GM18526 (cell line): ENCODE measurements around the gene HNRNPLL.

Experiments
- POLR2A ChIP-seq: IDR thresholded peaks from 3 replicates; pipeline ENCODE4 v1.6.1; 2011; ENCODE audit not compliant: insufficient read length; ENCODE audit errors: extremely low read depth

Gene HNRNPLL

DNA sequence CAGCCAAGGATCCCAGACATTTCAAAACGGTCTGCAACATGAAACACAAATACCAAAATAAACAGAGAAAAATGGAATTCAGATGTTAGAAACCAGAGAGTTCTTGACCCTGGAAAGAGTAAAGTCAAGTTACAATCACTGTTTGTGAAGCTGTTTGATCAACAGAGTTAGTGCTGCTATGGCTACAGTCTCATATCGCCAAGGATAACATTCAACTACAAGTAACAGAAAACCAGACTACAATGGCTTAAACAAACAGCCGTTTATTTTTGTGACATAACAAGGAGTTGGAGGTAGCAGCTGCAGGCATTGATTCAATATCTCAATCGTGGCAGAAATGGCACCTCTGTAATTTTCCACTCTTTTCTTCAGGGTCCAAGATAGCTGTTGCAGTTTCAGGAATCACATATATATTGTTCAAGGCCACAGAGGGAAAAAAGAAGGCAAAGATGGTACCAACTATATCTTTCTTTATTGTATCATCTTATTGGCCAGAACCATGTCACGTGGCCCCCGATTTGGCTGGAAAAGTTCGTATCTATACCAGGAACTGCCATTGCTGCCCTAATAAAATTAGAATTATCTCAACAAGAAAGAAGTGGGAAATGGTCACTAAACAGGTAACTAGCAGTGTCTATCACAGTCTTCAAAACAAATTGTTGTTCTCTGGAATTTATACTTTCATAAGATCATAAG is 17.7 kb upstream of the HNRNPLL start:
- TF ChIP-seq POLR2A, result no peak

DNA sequence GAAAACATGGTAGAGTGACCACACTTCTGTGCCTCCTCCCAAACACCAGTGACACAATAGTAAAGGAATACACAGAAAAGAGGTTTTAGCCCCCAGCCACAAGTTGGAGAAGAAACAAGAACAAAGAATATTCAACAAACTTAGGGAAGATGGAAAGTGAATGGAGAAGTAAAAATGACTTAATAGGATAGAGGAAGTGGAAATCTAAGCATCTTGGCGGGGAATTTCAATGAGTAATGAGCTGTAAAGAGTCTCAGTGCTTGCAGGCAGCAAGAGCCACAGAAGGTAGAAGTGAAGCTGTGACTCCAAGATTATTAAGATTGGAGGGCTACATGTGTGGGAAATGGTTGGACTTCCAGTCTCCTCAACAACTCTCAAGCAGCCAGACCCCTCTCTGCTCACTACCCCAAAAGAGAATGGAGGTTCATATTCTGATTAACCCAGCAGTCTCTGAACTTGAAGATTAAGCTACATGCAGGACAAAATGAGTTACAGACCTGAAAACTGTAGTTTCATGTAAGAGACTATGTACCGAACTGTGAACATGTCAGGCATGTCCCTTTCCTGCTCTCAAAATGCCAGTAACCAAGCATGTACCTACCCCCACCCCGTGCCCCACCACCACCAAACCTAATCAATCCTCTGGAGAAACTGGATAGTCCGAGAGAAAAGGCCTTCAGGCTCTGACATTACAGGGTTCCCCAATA is 16.9 kb upstream of the HNRNPLL start:
- TF ChIP-seq POLR2A, result no peak

DNA sequence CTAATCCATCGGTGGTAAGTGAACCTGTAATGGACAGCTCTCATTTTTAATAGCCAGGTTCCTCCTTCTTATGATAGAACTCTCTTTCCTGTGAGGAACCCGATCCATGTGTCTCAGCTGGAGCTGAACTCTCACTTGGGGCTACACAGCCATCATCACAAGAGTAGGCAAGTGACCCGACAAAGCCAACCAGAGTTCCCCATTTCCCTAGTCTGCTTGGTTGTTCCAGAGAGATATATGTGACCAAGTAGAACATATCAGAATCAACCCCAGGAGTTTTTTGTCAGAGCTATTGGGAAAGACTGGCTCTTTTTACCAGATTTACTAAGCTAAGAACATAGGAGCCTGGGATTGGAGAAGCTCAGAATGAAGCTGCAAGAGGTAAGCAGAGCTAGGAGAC is 14.6 kb upstream of the HNRNPLL start:
- no peak for TF ChIP-seq POLR2A

DNA sequence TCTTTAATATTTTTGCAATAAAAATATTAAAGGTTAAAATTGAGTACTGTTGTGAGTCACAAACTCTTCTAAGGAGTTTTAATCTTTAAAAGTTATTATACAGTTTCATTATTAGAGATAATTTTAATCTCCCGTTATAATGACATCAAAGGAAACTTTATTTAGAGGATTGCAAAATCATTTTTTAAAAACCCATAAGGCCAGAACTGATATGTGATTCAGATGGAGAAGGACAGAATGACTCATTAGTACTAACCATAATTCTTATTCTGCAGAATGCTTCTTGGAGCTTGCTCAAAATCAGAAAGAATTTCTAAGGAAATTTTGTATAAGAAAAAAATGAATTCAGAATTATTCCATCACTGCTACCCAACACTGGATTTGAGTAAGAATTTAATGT is 12.5 kb upstream of the HNRNPLL start:
- TF ChIP-seq POLR2A, result no peak

GRCh38 chr2:38613849-38614213 is 11.1 kb upstream of the HNRNPLL start:
- TF ChIP-seq POLR2A, result no peak

DNA sequence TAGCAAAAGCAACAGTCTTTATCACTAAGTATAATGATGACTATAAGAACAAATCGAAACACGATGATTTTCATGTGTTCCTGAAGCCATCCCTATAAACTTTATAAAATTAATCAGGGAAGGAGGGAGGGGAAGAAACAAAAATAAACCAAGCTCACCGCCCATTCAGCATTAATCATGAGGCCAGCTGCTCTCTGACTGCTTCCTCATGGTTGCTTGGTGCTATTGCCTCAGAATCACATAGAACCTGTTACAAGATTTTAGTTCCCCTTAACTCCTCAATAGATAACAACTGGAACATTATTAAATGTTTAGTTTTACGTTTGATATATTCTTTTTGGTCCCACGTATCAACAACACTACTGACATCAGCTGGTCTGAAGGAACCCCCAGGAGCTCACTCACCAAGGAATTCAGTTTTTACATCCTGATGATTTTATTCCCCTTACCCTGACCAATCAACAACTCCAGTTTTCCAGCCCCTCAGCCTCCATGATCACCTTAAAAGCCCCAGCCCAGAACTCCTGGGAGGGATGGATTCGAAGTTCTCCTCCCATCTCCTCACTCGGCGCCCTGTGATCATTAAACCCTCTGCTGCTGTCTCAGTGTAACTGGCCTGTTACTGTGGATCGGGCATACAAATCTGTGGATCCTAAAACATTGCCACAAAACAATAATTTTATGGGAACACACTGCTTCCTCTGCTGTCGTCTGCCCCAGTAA is 10.6 kb upstream of the HNRNPLL start:
- TF ChIP-seq POLR2A, result no peak

DNA sequence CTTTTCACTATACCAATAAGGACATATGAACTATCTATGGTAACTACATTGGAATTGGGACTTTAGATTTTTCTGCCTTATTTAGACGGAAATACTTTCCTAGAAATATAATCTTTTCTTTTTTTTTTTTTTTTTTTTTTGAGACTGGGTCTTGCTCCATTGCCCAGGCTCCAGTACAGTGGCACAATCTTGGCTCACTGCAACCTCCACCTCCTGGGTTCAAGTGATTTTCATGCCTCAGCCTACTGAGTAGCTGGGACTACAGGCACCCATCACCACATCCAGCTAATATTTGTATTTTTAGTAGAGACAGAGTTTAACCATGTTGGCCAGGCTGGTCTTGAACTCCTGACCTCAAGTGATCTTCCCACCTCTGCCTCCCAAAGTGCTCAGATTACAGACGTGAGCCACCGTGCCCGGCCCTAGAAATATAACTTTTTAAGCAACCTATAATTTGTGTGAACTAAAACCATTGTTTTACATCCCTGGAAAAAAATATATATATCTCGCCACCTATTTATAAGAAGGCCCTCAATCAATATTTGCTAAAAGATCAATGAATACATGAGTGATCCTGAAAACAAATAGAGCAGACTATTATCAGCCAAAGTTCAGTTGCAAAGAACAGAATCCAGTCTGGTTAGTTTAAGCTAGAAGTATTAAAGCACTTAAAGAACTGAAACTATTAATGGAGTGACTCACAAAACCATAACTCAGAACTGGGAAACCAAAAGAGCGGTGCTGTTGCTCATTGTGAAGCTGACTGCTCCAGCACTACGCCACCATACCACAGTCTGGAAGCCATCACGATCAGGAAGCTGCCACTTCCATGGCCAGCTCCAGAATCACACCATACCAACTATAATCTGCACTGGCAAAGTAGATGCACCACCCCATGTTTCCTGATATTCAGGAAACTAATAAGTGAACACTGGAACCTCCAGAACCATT is 8.4 kb upstream of the HNRNPLL start:
- TF ChIP-seq POLR2A, result no peak

- TF ChIP-seq POLR2A, result no peak
These were observed 6.0 kb upstream of the HNRNPLL start for GRCh38 chr2:38608755-38609154.

DNA sequence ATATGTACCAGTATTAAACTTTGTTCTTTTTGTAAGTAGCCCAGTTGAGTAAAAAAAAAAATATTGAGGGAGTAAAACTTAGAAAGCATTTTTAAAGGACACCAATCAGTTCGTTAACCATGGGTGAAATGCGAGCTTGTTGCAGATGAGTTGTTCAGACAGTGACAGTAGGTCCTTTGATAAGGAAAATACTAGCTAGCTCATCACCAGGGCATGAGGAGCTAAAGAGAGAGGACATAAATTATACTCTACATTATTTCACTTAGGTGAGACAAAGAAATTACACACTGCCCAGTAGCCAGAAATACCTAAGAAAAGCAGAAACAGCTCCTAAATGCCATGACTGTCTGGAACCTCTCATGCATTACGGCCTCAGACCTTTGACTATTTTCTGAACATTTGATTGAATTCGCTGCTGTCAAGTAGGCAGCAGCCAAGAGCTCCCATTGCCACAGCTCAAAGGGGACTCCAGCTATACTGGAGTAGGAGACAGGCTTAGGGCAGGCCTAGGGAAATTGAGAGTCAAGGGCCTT is 2.6 kb upstream of the HNRNPLL start:
- no peak for TF ChIP-seq POLR2A

GRCh38 chr2:38603402-38604290 is 918 bp upstream of the HNRNPLL start:
- no peak for TF ChIP-seq POLR2A

DNA sequence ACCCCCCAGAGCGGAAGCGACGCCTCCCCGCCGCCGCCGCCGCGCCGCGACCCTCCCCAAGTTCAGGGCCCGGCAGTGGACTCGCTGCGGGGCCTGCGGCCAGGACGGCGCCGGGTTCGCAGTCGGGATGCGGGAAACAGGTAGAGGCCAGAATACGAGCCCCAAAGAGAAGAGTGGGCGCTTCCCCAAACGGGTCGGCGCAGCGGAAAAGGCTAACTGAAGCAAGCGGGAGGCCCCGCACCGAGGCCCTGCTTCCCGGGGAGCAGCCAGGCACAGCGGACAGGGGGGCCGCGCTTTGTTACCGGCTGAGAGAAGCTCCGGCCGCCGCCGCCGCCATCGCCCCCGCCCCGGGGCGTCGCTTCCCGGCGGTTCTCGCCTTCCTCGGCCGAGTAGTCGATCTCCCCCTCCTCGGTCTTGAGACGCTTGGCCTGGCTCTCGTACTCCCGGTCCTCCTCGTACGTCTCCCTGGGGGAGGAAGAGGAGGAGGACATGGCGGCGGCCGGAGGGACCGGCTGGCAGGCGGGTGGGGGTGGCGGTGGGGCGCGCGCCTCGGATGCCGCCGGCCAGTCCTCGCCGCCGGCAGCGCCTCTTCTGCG is 494 bp downstream of the HNRNPLL start:
- TF ChIP-seq POLR2A, result no peak

DNA sequence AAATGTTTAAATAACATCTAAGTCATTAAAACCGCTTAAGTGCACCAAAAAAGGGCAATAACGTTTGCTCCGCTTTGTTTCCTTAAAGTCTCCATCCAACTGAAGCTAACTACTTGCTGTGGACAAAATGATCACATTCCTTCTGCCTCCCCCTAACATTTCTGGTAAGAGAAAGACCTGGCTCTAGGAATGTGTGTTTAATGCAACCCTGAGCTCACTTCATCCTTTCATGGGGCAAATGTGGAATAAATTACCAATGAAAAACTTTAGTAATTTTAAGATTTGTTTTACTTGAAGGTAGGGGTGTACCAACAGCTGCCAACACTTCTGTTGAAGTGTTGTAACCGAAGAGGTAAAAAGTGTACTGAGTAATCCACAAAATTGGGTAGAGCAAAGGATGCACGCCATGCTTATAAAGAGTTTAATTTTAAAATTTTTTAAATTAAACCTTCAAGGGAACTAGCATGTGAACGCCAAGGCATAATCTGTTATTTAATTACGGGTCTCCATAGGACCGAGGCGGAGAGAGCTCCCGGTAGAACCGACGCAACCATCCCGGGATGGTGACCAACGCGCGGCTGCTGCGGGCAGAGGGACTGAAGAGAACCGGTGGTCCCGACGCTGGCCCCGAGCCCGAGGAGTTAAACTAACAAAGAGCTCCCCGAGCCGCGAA is 1.1 kb downstream of the HNRNPLL start:
- TF ChIP-seq POLR2A, result no peak

DNA sequence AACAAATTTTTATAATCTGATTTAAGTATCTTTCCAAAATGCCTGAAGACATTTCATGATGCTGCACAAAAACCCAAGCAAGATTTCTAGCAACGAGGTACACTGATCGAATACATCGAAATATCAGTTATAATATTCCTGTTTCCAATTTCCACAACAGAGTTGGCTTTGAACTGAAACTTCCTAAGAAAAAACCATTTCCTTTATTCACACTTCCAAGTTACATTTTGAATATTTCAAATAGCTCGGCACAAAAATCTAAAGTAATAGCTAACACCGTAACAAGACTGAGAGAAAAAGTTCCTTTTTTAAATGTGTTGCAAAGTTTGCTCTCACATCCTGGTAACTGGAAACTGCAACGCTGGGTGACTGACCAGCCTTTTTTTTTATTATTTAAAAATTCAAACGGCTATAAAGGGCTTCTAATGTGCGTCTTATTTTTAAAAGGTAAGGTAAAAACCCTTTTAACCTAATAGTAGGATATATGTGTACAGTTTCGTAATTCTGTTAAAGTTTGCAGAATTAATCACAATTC is 1.7 kb downstream of the HNRNPLL start:
- no peak for TF ChIP-seq POLR2A

DNA sequence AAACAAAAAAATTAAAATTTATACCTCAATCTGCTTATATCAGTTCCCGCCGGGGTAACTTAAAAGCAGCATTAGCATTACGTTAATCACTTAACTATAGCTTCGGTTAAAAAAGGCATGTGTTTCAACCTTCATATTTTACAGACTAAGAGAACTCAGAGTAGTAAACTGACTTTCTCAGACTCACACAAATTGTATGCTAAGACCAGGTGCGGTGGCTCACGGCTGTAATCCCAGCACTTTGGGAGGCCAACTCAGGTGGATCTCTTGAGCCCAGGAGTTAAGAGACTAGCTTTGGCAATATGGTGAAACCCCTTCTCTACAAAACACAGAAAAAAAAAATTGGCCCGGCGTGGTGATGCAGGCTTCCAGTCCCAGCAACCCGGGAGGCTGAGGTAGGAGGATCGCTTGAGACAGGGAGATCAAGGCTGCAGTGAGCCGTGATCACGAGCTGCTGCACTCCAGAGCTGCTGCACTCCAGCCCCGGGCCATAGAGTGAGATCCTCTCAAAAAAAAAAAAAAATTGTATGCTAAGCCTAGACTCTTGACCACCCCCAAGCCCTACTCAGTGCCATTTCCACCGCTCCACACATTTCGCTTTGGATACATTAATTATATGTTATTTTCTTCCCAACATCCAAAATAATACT is 2.4 kb downstream of the HNRNPLL start:
- TF ChIP-seq POLR2A, result no peak
